GM12878 (cell line): ENCODE data around the gene ZNF428. TPM values are rescaled to one million over a fixed set of nuclear protein-coding genes. Genes with fewer than 3 reads are reported as not detected.

ENCODE experiments used
- ATAC-seq: fragments of 200-7000 bp; cut with Tn5 transposase; 3 replicates; pipeline ENCODE4 v1.9.1; 2020; ENCODE audit warnings: mild to moderate bottlenecking, moderate library complexity
- BruUV-seq: library from RNA; stranded (reverse); fragments of 400-500 nt; replicated peaks from 2 replicates; lab custom pipeline; 2021; lab: Mats Ljungman, UMichigan
- CTCF ChIA-PET: fragments of 300-600 bp; sonication (Branson Sonifier 250); formaldehyde crosslinking; extraction: SDS; loops from one replicate; lab custom pipeline; 2021; ENCODE audit warnings: inconsistent platforms; lab: Yijun Ruan, JAX
- POLR2A ChIA-PET: fragments of 350-600 bp; formaldehyde crosslinking; extraction: SDS; loops from one replicate; lab custom pipeline; 2021; ENCODE audit warnings: inconsistent platforms; lab: Charles Lee
- RAD21 ChIA-PET: fragments of 300-600 bp; sonication (Branson Sonifier 250); formaldehyde crosslinking; loops from one replicate; lab custom pipeline; 2023; ENCODE audit warnings: antibody characterized with exemption; ENCODE audit not compliant: unreplicated experiment; lab: Charles Lee
- SMC1A ChIA-PET: fragments of 300-600 bp; sonication (Branson Sonifier 250); formaldehyde crosslinking; loops from one replicate; lab custom pipeline; 2023; ENCODE audit not compliant: unreplicated experiment, uncharacterized antibody; lab: Charles Lee
- DNase-seq: peaks from one replicate; pipeline ENCODE4 v3.0.0-alpha.2; 2011; ENCODE audit warnings: low read depth, low spot score
- FAIRE-seq: peaks from 3 replicates; lab custom pipeline; 2011; peaks lifted over from hg19 to GRCh38; lab: Jason Lieb, UNC
- H2AFZ ChIP-seq: 2 replicates; pipeline ENCODE4 v1.6.0; 2011; ENCODE audit warnings: low read depth, low read length, control low read depth; ENCODE audit not compliant: control insufficient read depth
- H3K27ac ChIP-seq: 2 replicates; pipeline ENCODE4 v1.5.1; 2011; ENCODE audit warnings: control low read depth; ENCODE audit not compliant: control insufficient read depth, insufficient read depth
- H3K27me3 ChIP-seq, 2 experiments: replicated peaks in 1 of 2; 2 replicates each; pipeline versions ENCODE4 v1.6.0 to v1.6.1; 2011; ENCODE audit warnings: low read length in 1 of 2; ENCODE audit not compliant: control insufficient read depth in 2 of 2, insufficient read depth in 2 of 2
- H3K36me3 ChIP-seq, 2 experiments: 2 replicates each; pipeline ENCODE4 v1.5.1; 2011; ENCODE audit warnings: low read length in 1 of 2; ENCODE audit not compliant: control insufficient read depth in 2 of 2, insufficient read depth in 2 of 2
- H3K4me1 ChIP-seq: 2 replicates; pipeline ENCODE4 v1.6.1; 2011; ENCODE audit warnings: mild to moderate bottlenecking, low read length, moderate library complexity, mixed read lengths; ENCODE audit not compliant: control insufficient read depth, insufficient read depth
- H3K4me2 ChIP-seq: 2 replicates; pipeline ENCODE4 v1.6.0; 2011; ENCODE audit warnings: control low read depth; ENCODE audit not compliant: control insufficient read depth, insufficient read depth
- H3K4me3 ChIP-seq: fragments of 200-600 bp; sonication (generic); 2 replicates; pipeline ENCODE4 v1.5.1; 2016
- H3K79me2 ChIP-seq: 2 replicates; pipeline ENCODE4 v1.6.0; 2011; ENCODE audit warnings: low read length; ENCODE audit not compliant: control insufficient read depth, insufficient read depth
- H3K9ac ChIP-seq: 2 replicates; pipeline ENCODE4 v1.8.0; 2011; ENCODE audit warnings: low read length, control low read depth, mixed read lengths; ENCODE audit not compliant: control insufficient read depth, insufficient read depth
- H3K9me3 ChIP-seq: replicated peaks from 3 replicates; pipeline ENCODE4 v1.5.1; 2011; ENCODE audit warnings: mild to moderate bottlenecking, low read length; ENCODE audit not compliant: control insufficient read depth, insufficient read depth
- H4K20me1 ChIP-seq: 2 replicates; pipeline ENCODE4 v1.6.0; 2011; ENCODE audit not compliant: control insufficient read depth, insufficient read depth
- ATF7 ChIP-seq: fragments of 450-650 bp; IDR thresholded peaks from 2 replicates; pipeline ENCODE4 v1.6.1; 2016; ENCODE audit warnings: low read depth, mild to moderate bottlenecking
- FOXM1 ChIP-seq: IDR thresholded peaks from 2 replicates; pipeline ENCODE4 v1.6.1; 2012; ENCODE audit warnings: low read depth, mild to moderate bottlenecking, inconsistent platforms, low read length, moderate library complexity
- IRF4 ChIP-seq: IDR thresholded peaks from 2 replicates; pipeline ENCODE4 v1.6.1; 2011; ENCODE audit warnings: low read depth, low read length
- MEF2A ChIP-seq: IDR thresholded peaks from 2 replicates; pipeline ENCODE4 v1.6.1; 2011; ENCODE audit warnings: low read depth, mild to moderate bottlenecking, low read length, moderate library complexity; ENCODE audit not compliant: insufficient read depth
- SPI1 ChIP-seq: IDR thresholded peaks from 2 replicates; pipeline ENCODE4 v1.6.1; 2011; ENCODE audit warnings: low read depth, mild to moderate bottlenecking, low read length, moderate library complexity, borderline replicate concordance; ENCODE audit not compliant: insufficient read depth
- STAT1 ChIP-seq: fragments of 450-650 bp; conservative IDR thresholded peaks from 2 replicates; pipeline ENCODE4 v1.6.1; 2014; ENCODE audit warnings: antibody characterized with exemption, mild to moderate bottlenecking
- TARDBP ChIP-seq: IDR thresholded peaks from 2 replicates; pipeline ENCODE4 v1.6.1; 2016; ENCODE audit warnings: borderline replicate concordance
- TBL1XR1 ChIP-seq: IDR thresholded peaks from 2 replicates; pipeline ENCODE4 v1.6.1; 2012; ENCODE audit warnings: low read depth, low read length, improper control_type of control experiment
- ZNF207 ChIP-seq: fragments of 450-650 bp; IDR thresholded peaks from 2 replicates; pipeline ENCODE4 v1.6.1; 2014; ENCODE audit warnings: antibody characterized with exemption, mild to moderate bottlenecking, borderline replicate concordance
- ZNF217 ChIP-seq: fragments of 450-650 bp; IDR thresholded peaks from 2 replicates; pipeline ENCODE4 v1.6.1; 2017; ENCODE audit warnings: antibody characterized with exemption, mild to moderate bottlenecking
- ZNF24 ChIP-seq: fragments of 450-650 bp; IDR thresholded peaks from 2 replicates; pipeline ENCODE4 v1.6.1; 2017; ENCODE audit warnings: antibody characterized with exemption, mild to moderate bottlenecking
- WGBS: methylation state at CpG from one replicate; pipeline ENCODE4 v1.1.6; 2016; ENCODE audit warnings: low lambda C conversion rate; ENCODE audit not compliant: insufficient replicate concordance, insufficient coverage; ENCODE audit errors: missing lambda C conversion rate; 5-methylcytosine and 5-hydroxymethylcytosine counted together
- in situ Hi-C: fragments of 300-500 bp; cut with MboI; formaldehyde crosslinking; loops from 9 replicates; pipeline ENCODE4 v1.14.3; 2018; ENCODE audit warnings: mixed read lengths
- intact Hi-C: fragments of 100-400 bp; cut with micrococcal nuclease; formaldehyde crosslinking; loops from one replicate; pipeline ENCODE4 v1.14.2; 2022; ENCODE audit not compliant: unreplicated experiment
- polyA plus RNA-seq, 11 experiments: library from polyadenylated mRNA; depleted of rRNA in 4 of 11; unstranded in 6 of 11; stranded (reverse) in 5 of 11; fragments of >200 nt; fragmentation: Nextera tagmentation in 4 of 11; fragmentation: Illumina TruSeq in 1 of 11; extraction: Ambion mirVana in 4 of 11; extraction: Trizol in 1 of 11; gene quantifications; 1 replicate in 1 of 11; 2 replicates in 10 of 11; pipeline versions ENCODE4 v1.2.1 to v1.2.3, GENCODE V29; 2011 to 2016; ENCODE audit warnings: inconsistent platforms in 2 of 11, missing spikeins in 2 of 11, low read depth in 1 of 11
- total RNA-seq, 4 experiments: library from RNA; depleted of rRNA in 3 of 4; stranded (reverse); fragments of >200 nt in 3 of 4; fragmentation: Illumina TruSeq in 1 of 4; extraction: Trizol in 1 of 4; gene quantifications; 2 replicates each; pipeline versions ENCODE4 v1.2.1 to v1.2.3, GENCODE V29; 2013 to 2021
- TF ChIP-seq, protein P1 (sequence below): fragments of 450-650 bp; IDR thresholded peaks from 2 replicates; pipeline ENCODE4 v1.6.1; 2018; ENCODE audit warnings: borderline replicate concordance, mild to moderate bottlenecking; ENCODE audit not compliant: partially characterized antibody

ZNF428 gene
- total and polyA plus RNA-seq, 10 of the 15 experiments (the other 5 are each of a cell fraction or from before 2014, with no cell fraction given) = 0.27 to 57.8 (median 20.4) TPM

DNA sequence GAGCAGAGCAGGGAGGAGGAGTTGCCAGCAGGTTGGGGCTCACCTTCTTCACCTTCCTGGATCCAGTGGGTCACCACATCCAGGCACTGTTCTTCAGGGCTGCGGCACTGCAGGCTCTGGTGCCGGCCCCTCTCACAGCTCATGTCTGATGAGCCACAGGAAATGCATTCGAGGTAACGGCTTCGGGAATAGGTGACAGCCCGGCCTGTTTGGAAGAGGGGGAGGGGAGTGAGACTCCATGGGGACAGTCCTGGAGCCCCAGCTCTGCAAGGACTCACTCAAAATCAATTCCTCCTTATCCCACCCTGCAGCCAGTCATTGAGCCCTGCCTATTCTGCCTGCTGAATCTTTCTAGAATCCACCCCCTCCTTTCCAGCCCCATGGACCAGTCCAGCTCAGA, 37.0 kb upstream of the ZNF428 start:
- 84% methylated on average over 6 of the region's 6 CpGs for WGBS
- no peak for ATAC-seq
- ChIA-PET POLR2A (no interaction called here), RAD21 (no interaction called here), CTCF (interaction anchor here (1.2 kb wide), 1 partner anchor 102 kb away, joined by 4 read pairs; no protein-coding TSS in a partner anchor), SMC1A (no interaction called here)
- TF ChIP-seq TARDBP (no peak), STAT1 (no peak), ATF7 (no peak), IRF4 (no peak), ZNF24 (no peak)
- BruUV-seq = no TSS peak
- Histone ChIP-seq H3K4me2 (no peak overlapping the region), H3K4me3 (no peak overlapping the region), H3K36me3 (no peaks in the 10 kb centered on the region), H3K4me1 (no peaks in the 10 kb centered on the region), H3K27me3 (no peaks in the 10 kb centered on the region), H2AFZ (no peak overlapping the region), H3K9ac (no peak overlapping the region), H3K79me2 (no peaks in the 10 kb centered on the region), H3K9me3 (no peaks in the 10 kb centered on the region; the same call in 1 of the 3 replicates), H4K20me1 (no peaks in the 10 kb centered on the region), H3K27ac (no peak overlapping the region)
- FAIRE-seq = no peak
- in situ Hi-C loops = no loop called here
- no peak for DNase-seq
- intact Hi-C loops = no loop called here

DNA sequence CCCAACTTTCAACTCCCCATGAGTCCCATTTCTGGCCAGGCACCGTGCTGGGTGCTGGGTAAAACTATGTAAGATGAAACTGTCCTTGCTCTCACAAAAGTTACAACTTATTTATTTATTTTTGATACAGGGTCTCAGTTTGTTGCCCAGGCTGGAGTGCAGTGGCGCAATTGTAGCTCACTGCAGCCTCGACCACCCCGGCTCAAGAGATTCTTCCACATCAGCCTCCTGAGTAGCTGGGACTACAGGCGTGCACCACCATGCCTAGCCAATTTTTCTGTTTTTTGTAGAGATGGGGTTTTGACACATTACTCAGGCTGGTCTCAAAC, 33.1 kb upstream of the ZNF428 start:
- no peak for DNase-seq
- BruUV-seq = no TSS peak
- TF ChIP-seq SPI1 (no peak), ZNF207 (no peak), ZNF217 (no peak), TBL1XR1 (no peak), MEF2A (no peak), FOXM1 (no peak)
- TF ChIP-seq, protein P1, sequence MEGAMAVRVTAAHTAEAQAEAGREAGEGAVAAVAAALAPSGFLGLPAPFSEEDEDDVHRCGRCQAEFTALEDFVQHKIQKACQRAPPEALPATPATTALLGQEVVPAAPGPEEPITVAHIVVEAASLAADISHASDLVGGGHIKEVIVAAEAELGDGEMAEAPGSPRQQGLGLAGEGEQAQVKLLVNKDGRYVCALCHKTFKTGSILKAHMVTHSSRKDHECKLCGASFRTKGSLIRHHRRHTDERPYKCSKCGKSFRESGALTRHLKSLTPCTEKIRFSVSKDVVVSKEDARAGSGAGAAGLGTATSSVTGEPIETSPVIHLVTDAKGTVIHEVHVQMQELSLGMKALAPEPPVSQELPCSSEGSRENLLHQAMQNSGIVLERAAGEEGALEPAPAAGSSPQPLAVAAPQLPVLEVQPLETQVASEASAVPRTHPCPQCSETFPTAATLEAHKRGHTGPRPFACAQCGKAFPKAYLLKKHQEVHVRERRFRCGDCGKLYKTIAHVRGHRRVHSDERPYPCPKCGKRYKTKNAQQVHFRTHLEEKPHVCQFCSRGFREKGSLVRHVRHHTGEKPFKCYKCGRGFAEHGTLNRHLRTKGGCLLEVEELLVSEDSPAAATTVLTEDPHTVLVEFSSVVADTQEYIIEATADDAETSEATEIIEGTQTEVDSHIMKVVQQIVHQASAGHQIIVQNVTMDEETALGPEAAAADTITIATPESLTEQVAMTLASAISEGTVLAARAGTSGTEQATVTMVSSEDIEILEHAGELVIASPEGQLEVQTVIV = no peak
- TF ChIP-seq, all 136 proteins: peak for 0
- no peaks in the 10 kb centered on the region for H3K27me3 ChIP-seq
- no peak overlapping the region for H3K9ac ChIP-seq
- H3K4me3 ChIP-seq = no peak overlapping the region
- H3K27ac ChIP-seq = no peak overlapping the region
- intact Hi-C loops (loop anchor here (5.0 kb wide), 1 partner anchor 205 kb away; no protein-coding TSS in a partner anchor), in situ Hi-C loops (no loop called here)
- H3K36me3 ChIP-seq = no peaks in the 10 kb centered on the region
- ChIA-PET RAD21 (interaction anchor here (0.9 to 1.7 kb wide), 3 partner anchors 16 to 205 kb away, joined by 3 to 4 read pairs (median 4); no protein-coding TSS in a partner anchor), CTCF (interaction anchor here (0.7 to 2.2 kb wide), 10 partner anchors 11 to 220 kb away, joined by 3 to 15 read pairs (median 4); partner anchors contain the start of genes IRGQ, PINLYP, XRCC1 and ZNF575), POLR2A (no interaction called here), SMC1A (interaction anchor here (0.6 to 2.0 kb wide), 8 partner anchors 78 to 205 kb away, joined by 3 to 7 read pairs (median 4); no protein-coding TSS in a partner anchor)
- H4K20me1 ChIP-seq = no peaks in the 10 kb centered on the region
- no peak overlapping the region for H3K4me2 ChIP-seq
- no peaks in the 10 kb centered on the region; the same call in 2 of the 3 replicates for H3K9me3 ChIP-seq
- no peak for ATAC-seq
- H2AFZ ChIP-seq = no peak overlapping the region
- FAIRE-seq = no peak
- 56% methylated on average over 5 of the region's 5 CpGs for WGBS
- no peaks in the 10 kb centered on the region for H3K4me1 ChIP-seq
- no peaks in the 10 kb centered on the region for H3K79me2 ChIP-seq
